ENCODE measurements around the gene BAD.

BAD gene

GRCh38 chr11:64299847-64300648 is 15.6 kb upstream of the BAD start, which contains the start of gene CATSPERZ:
Gene CATSPERZ (plus strand): TSS chr11:64300358. CDS start chr11:64300411, 53 bp downstream.
- H3K4me3 ChIP-seq (ENCODE audit: low read length) = peak within 1 kb of the TSS; percentile 59
- H3K27me3 ChIP-seq (ENCODE audit: control insufficient read depth, insufficient read depth, low read length) = peaks cover 58% of the 10 kb centered on the region
- peak within 1 kb of the TSS; percentile 38 for H3K9ac ChIP-seq (ENCODE audit: low read depth, low read length)
- H3K9me3 ChIP-seq (replicated peaks; ENCODE audit: low read length) = no peaks in the 10 kb centered on the region
- H3K4me1 ChIP-seq (ENCODE audit: control insufficient read depth, insufficient read depth, low read length) = peaks cover 21% of the 10 kb centered on the region
- H3K36me3 ChIP-seq (ENCODE audit: insufficient read depth, low read length) = no peaks in the 10 kb centered on the region
- peak within 1 kb of the TSS; percentile 79 for H3K4me2 ChIP-seq (ENCODE audit: low read length)

DNA sequence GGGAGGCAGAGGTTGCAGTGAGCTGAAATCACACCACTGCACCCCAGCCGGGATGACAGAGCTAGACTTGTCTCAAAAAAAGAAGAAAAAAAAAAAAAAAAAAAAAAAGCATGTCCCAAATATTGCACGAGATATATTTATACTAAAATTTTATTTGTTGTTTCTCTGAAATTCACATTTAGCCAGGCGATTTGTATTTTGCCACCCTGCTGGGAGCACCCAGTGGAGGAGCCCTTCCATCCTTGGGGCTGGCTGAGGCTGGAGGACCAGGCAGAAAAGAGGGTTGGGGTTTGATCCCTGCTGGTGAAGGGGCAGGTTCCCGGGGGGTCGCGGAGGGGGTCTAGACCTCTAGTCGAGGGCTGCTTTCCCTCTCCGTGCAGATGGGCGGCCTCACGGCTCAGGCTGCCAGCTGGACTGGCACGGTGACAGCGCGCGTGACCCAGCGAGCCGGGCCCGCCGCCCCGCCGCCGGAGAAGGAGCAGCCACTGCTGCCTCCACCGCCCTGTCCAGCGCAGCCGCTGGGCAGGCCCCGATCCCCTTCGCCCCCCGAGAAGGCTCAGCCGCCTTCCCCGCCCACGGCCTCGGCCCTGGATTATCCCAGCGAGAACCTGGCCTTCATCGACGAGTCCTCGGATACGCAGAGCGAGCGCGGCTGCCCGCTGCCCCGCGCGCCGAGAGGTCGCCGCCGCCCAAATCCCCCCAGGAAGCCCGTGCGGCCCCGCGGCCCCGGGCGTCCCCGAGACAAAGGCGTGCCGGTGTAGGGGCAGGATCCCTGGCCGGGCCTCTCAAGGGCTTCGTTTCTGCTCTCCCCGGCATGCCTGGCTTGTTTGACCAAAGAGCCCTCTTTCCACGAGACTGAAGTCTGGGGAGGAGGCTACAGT is 14.7 kb upstream of the BAD start:
- H3K4me3 ChIP-seq (ENCODE audit: low read length) = peak overlapping the region; percentile 59
- H3K4me2 ChIP-seq (ENCODE audit: low read length) = peak overlapping the region; percentile 79
- H3K4me1 ChIP-seq (ENCODE audit: control insufficient read depth, insufficient read depth, low read length) = peaks cover 20% of the 10 kb centered on the region
- peaks cover 63% of the 10 kb centered on the region for H3K27me3 ChIP-seq (ENCODE audit: control insufficient read depth, insufficient read depth, low read length)
- no peaks in the 10 kb centered on the region for H3K9me3 ChIP-seq (replicated peaks; ENCODE audit: low read length)
- no peaks in the 10 kb centered on the region for H3K36me3 ChIP-seq (ENCODE audit: insufficient read depth, low read length)
- H3K9ac ChIP-seq (ENCODE audit: low read depth, low read length) = peak overlapping the region; percentile 38

GRCh38 chr11:64297699-64298358 is 13.4 kb upstream of the BAD start:
- H3K9me3 ChIP-seq (replicated peaks; ENCODE audit: low read length) = no peaks in the 10 kb centered on the region
- H3K36me3 ChIP-seq (ENCODE audit: insufficient read depth, low read length) = no peaks in the 10 kb centered on the region

DNA sequence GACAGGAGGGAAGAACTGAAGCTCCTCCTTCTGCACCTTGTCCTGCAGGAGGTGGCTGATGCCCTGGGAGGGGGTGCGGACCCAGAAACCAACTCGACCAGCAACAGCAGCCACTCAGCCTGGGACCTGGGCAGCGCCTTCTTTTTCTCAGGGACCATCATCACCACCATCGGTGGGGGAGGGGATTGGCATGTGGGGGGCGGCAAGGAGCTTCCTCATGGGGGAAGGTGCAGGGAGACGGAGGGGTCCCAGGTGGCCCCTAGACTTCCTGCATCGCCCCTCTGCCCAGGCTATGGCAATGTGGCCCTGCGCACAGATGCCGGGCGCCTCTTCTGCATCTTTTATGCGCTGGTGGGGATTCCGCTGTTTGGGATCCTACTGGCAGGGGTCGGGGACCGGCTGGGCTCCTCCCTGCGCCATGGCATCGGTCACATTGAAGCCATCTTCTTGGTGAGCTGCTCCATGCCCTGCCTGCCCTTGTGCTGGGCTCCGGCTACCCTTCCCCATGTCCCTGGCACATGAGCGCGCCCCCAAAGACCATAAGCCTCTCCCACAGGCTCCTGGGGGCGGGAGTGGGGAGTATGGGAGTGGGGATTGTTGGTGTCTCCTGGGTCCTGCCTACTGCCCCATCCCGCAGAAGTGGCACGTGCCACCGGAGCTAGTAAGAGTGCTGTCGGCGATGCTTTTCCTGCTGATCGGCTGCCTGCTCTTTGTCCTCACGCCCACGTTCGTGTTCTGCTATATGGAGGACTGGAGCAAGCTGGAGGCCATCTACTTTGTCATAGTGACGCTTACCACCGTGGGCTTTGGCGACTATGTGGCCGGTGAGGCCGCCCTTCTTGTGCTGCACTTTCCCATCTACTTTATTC is 12.6 kb upstream of the BAD start:
- H3K9me3 ChIP-seq (replicated peaks; ENCODE audit: low read length) = no peaks in the 10 kb centered on the region
- no peaks in the 10 kb centered on the region for H3K36me3 ChIP-seq (ENCODE audit: insufficient read depth, low read length)
- no peak overlapping the region for H3K4me3 ChIP-seq (ENCODE audit: low read length)
- H3K4me2 ChIP-seq (ENCODE audit: low read length) = no peak overlapping the region
- H3K9ac ChIP-seq (ENCODE audit: low read depth, low read length) = no peak overlapping the region
- H3K27me3 ChIP-seq (ENCODE audit: control insufficient read depth, insufficient read depth, low read length) = peaks cover 83% of the 10 kb centered on the region
- H3K4me1 ChIP-seq (ENCODE audit: control insufficient read depth, insufficient read depth, low read length) = peaks cover 20% of the 10 kb centered on the region

More at GRCh38 chr11:64297699-64298358, 13.4 kb upstream of the BAD start:
- peaks cover 75% of the 10 kb centered on the region for H3K27me3 ChIP-seq (ENCODE audit: control insufficient read depth, insufficient read depth, low read length)
- H3K4me3 ChIP-seq (ENCODE audit: low read length) = no peak overlapping the region
- no peak overlapping the region for H3K9ac ChIP-seq (ENCODE audit: low read depth, low read length)
- H3K4me2 ChIP-seq (ENCODE audit: low read length) = no peak overlapping the region
- H3K4me1 ChIP-seq (ENCODE audit: control insufficient read depth, insufficient read depth, low read length) = peaks cover 16% of the 10 kb centered on the region

- no peak overlapping the region for H3K9ac ChIP-seq (ENCODE audit: low read depth, low read length)
- no peaks in the 10 kb centered on the region for H3K36me3 ChIP-seq (ENCODE audit: insufficient read depth, low read length)
- H3K4me2 ChIP-seq (ENCODE audit: low read length) = no peak overlapping the region
- peaks cover 25% of the 10 kb centered on the region for H3K4me1 ChIP-seq (ENCODE audit: control insufficient read depth, insufficient read depth, low read length)
- H3K27me3 ChIP-seq (ENCODE audit: control insufficient read depth, insufficient read depth, low read length) = peaks cover 91% of the 10 kb centered on the region
- H3K9me3 ChIP-seq (replicated peaks; ENCODE audit: low read length) = no peaks in the 10 kb centered on the region
- H3K4me3 ChIP-seq (ENCODE audit: low read length) = no peak overlapping the region
Measured at GRCh38 chr11:64296236-64296635, 11.8 kb upstream of the BAD start.

DNA sequence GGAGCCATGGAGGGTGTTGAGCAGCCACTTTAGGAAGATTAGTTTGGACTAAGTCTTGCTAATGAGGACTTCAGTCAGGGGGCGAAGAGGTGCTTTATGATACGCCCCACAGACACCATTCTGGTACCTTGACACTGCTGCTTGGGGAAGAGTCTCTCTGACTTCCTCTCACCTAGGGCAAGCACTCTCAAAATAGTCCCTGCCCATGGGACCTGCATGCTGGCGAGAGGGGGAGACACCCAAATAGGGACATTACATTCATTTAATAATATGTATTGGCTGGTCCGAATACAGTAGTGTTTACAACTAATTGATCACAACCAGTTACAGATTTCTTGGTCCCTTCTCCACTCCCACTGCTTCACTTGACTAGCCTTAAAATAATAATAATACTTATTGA is 11.3 kb upstream of the BAD start:
- peaks cover 23% of the 10 kb centered on the region for H3K4me1 ChIP-seq (ENCODE audit: control insufficient read depth, insufficient read depth, low read length)
- no peaks in the 10 kb centered on the region for H3K36me3 ChIP-seq (ENCODE audit: insufficient read depth, low read length)
- no peaks in the 10 kb centered on the region for H3K9me3 ChIP-seq (replicated peaks; ENCODE audit: low read length)

DNA sequence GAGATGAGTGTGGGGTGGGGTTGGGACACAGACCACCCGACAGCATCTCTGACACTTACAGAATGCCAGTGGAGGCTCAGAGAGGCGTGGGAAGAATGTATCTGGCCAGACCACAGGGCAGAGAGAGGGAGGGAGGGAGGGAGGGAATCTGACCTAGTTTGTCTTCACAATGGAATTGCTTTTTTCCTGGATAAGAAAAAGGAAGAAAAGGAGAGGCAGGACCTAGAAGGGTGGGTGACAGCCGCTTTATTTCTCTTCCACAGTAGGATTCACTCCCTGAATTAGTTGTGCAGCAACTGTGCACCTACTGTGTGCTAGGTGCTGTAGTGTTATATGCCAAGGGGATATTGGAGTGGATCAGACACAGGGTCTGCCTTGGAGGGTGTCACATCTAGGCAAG is 10.3 kb upstream of the BAD start:
- H3K4me3 ChIP-seq (ENCODE audit: low read length) = no peak overlapping the region
- no peaks in the 10 kb centered on the region for H3K9me3 ChIP-seq (replicated peaks; ENCODE audit: low read length)
- H3K4me2 ChIP-seq (ENCODE audit: low read length) = no peak overlapping the region
- no peaks in the 10 kb centered on the region for H3K36me3 ChIP-seq (ENCODE audit: insufficient read depth, low read length)
- H3K9ac ChIP-seq (ENCODE audit: low read depth, low read length) = no peak overlapping the region
- H3K27me3 ChIP-seq (ENCODE audit: control insufficient read depth, insufficient read depth, low read length) = peaks cover 91% of the 10 kb centered on the region
- peaks cover 13% of the 10 kb centered on the region for H3K4me1 ChIP-seq (ENCODE audit: control insufficient read depth, insufficient read depth, low read length)

More for the DNA sequence above, 11.3 kb upstream of the BAD start:
- H3K4me2 ChIP-seq (ENCODE audit: low read length) = no peak overlapping the region
- no peak overlapping the region for H3K9ac ChIP-seq (ENCODE audit: low read depth, low read length)
- H3K4me3 ChIP-seq (ENCODE audit: low read length) = no peak overlapping the region
- peaks cover 94% of the 10 kb centered on the region for H3K27me3 ChIP-seq (ENCODE audit: control insufficient read depth, insufficient read depth, low read length)

GRCh38 chr11:64292460-64293254 is 8.2 kb upstream of the BAD start:
- Histone ChIP-seq H3K4me1 (ENCODE audit: control insufficient read depth, insufficient read depth, low read length) (peaks cover 9% of the 10 kb centered on the region), H3K4me2 (ENCODE audit: low read length) (peak overlapping the region; percentile 80), H3K9me3 (replicated peaks; ENCODE audit: low read length) (no peaks in the 10 kb centered on the region), H3K27me3 (ENCODE audit: control insufficient read depth, insufficient read depth, low read length) (peaks cover 70% of the 10 kb centered on the region), H3K4me3 (ENCODE audit: low read length) (peak overlapping the region; percentile 52), H3K9ac (ENCODE audit: low read depth, low read length) (no peak overlapping the region), H3K36me3 (ENCODE audit: insufficient read depth, low read length) (no peaks in the 10 kb centered on the region)

DNA sequence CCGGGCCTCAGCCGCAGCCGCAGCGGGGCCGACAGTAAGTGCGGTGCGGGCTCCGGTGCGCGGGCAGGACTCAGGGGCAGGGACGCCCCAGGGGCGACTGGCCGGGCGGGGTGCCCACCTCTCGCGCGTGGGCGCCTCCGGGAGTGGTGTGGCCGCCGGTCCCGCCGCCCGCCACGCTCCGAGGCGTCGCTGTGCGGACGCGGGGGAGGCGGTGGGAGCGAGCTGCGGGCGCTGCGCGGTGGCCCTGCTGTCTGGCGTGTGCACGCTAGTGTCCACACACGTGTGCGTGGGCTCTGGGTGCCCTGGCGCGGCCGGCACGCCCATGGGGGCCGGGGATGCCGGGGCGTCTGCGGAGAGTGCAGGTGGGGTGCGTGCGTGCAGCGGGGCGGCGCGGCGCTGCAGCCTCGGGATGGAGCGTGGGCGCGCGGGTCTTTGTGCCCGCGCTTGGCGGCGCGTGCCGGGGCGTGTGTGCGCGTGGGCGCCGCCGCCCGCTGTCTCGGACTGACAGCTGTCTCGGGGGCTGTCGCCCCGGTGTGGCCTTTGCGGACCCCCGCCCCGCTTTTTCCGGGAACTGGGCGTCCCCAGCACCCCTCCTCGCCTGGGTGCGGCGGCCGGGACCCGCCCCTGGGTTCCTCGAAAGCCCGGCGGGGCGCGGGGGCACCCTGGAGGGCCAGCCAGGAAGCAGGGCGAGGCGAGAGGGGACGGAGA is 7.4 kb upstream of the BAD start:
- peak overlapping the region; percentile 80 for H3K4me2 ChIP-seq (ENCODE audit: low read length)
- no peaks in the 10 kb centered on the region for H3K36me3 ChIP-seq (ENCODE audit: insufficient read depth, low read length)
- H3K27me3 ChIP-seq (ENCODE audit: control insufficient read depth, insufficient read depth, low read length) = peaks cover 63% of the 10 kb centered on the region
- peaks cover 9% of the 10 kb centered on the region for H3K4me1 ChIP-seq (ENCODE audit: control insufficient read depth, insufficient read depth, low read length)
- no peak overlapping the region for H3K9ac ChIP-seq (ENCODE audit: low read depth, low read length)
- H3K4me3 ChIP-seq (ENCODE audit: low read length) = peak overlapping the region; percentile 52
- H3K9me3 ChIP-seq (replicated peaks; ENCODE audit: low read length) = no peaks in the 10 kb centered on the region
